Measurements from ENCODE around the gene OR5L1. TPM values are rescaled to one million over a fixed set of nuclear protein-coding genes. Genes with fewer than 3 reads are reported as not detected.

OR5L1 gene
- total RNA-seq, 1 experiment from 2014 or later: not detected

DNA sequence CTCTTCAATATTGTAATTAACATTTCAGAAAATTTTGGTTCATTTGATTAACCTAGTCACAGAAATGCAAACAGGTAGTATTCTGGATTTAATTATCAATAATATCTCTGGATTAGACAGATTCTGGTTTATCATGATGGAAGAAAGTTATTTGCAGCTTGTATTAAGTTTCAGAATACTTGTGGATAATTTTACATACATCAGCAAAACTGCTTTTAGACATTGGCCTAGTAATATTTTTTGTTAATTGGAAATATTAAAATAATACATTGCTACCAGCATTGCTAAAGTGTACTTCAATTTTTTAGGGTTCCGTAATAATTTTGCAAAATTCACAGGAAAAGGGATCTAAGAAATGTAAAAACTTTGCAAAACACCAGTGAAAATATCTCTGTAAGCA lies 19.6 kb upstream of the OR5L1 start (continued):
- TF ChIP-seq, protein P1, sequence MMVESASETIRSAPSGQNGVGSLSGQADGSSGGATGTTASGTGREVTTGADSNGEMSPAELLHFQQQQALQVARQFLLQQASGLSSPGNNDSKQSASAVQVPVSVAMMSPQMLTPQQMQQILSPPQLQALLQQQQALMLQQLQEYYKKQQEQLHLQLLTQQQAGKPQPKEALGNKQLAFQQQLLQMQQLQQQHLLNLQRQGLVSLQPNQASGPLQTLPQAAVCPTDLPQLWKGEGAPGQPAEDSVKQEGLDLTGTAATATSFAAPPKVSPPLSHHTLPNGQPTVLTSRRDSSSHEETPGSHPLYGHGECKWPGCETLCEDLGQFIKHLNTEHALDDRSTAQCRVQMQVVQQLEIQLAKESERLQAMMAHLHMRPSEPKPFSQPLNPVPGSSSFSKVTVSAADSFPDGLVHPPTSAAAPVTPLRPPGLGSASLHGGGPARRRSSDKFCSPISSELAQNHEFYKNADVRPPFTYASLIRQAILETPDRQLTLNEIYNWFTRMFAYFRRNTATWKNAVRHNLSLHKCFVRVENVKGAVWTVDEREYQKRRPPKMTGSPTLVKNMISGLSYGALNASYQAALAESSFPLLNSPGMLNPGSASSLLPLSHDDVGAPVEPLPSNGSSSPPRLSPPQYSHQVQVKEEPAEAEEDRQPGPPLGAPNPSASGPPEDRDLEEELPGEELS (CRISPR knock-in tag; IDR thresholded peaks at IDR 0.05): no peak
- no peak for TF ChIP-seq ZBTB21 (CRISPR knock-in tag; IDR thresholded peaks at IDR 0.05; ENCODE audit: borderline replicate concordance)
- TF ChIP-seq, protein P2, sequence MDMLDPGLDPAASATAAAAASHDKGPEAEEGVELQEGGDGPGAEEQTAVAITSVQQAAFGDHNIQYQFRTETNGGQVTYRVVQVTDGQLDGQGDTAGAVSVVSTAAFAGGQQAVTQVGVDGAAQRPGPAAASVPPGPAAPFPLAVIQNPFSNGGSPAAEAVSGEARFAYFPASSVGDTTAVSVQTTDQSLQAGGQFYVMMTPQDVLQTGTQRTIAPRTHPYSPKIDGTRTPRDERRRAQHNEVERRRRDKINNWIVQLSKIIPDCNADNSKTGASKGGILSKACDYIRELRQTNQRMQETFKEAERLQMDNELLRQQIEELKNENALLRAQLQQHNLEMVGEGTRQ (CRISPR knock-in tag; IDR thresholded peaks at IDR 0.05): no peak

DNA sequence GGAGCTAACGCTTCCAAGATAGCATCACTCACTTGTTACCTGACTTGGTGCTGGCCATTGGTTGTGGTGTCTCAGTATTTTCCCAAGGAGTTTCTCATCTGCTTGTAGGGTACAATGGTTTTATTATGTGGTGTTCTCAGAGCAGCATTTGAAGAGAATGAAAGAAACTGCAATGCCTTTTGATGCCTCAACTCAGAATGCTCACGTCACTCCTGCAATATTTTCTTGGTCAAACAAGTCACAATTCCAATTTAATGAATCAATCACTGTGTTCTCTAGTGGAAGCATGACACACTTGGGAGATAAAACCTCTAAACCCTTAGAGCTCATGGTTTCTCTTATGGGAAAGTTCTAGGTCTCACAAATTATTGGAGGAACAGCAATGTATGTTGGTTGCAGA lies 17.8 kb upstream of the OR5L1 start:
- H3K4me1 Mint-ChIP-seq: no peaks in the 10 kb centered on the region
- no peaks in the 10 kb centered on the region for H3K27me3 Mint-ChIP-seq (ENCODE audit: low read depth)
- H3K27ac Mint-ChIP-seq: no peak overlapping the region
- ChIA-PET CTCF (no interaction called here), POLR2A (no interaction called here)
- ATAC-seq (no peak), DNase-seq (ENCODE audit: low spot score) (no peak)
- TF ChIP-seq OVOL2 (CRISPR knock-in tag; IDR thresholded peaks at IDR 0.05; ENCODE audit: borderline replicate concordance): no peak
- TF ChIP-seq, protein P3, sequence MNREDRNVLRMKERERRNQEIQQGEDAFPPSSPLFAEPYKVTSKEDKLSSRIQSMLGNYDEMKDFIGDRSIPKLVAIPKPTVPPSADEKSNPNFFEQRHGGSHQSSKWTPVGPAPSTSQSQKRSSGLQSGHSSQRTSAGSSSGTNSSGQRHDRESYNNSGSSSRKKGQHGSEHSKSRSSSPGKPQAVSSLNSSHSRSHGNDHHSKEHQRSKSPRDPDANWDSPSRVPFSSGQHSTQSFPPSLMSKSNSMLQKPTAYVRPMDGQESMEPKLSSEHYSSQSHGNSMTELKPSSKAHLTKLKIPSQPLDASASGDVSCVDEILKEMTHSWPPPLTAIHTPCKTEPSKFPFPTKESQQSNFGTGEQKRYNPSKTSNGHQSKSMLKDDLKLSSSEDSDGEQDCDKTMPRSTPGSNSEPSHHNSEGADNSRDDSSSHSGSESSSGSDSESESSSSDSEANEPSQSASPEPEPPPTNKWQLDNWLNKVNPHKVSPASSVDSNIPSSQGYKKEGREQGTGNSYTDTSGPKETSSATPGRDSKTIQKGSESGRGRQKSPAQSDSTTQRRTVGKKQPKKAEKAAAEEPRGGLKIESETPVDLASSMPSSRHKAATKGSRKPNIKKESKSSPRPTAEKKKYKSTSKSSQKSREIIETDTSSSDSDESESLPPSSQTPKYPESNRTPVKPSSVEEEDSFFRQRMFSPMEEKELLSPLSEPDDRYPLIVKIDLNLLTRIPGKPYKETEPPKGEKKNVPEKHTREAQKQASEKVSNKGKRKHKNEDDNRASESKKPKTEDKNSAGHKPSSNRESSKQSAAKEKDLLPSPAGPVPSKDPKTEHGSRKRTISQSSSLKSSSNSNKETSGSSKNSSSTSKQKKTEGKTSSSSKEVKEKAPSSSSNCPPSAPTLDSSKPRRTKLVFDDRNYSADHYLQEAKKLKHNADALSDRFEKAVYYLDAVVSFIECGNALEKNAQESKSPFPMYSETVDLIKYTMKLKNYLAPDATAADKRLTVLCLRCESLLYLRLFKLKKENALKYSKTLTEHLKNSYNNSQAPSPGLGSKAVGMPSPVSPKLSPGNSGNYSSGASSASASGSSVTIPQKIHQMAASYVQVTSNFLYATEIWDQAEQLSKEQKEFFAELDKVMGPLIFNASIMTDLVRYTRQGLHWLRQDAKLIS (CRISPR knock-in tag; IDR thresholded peaks at IDR 0.05; ENCODE audit: borderline replicate concordance): no peak
- no peak for TF ChIP-seq SMAD4 (CRISPR knock-in tag; IDR thresholded peaks at IDR 0.05)
- no peak for TF ChIP-seq SOX15 (CRISPR knock-in tag; IDR thresholded peaks at IDR 0.05)
- TF ChIP-seq, protein P4, sequence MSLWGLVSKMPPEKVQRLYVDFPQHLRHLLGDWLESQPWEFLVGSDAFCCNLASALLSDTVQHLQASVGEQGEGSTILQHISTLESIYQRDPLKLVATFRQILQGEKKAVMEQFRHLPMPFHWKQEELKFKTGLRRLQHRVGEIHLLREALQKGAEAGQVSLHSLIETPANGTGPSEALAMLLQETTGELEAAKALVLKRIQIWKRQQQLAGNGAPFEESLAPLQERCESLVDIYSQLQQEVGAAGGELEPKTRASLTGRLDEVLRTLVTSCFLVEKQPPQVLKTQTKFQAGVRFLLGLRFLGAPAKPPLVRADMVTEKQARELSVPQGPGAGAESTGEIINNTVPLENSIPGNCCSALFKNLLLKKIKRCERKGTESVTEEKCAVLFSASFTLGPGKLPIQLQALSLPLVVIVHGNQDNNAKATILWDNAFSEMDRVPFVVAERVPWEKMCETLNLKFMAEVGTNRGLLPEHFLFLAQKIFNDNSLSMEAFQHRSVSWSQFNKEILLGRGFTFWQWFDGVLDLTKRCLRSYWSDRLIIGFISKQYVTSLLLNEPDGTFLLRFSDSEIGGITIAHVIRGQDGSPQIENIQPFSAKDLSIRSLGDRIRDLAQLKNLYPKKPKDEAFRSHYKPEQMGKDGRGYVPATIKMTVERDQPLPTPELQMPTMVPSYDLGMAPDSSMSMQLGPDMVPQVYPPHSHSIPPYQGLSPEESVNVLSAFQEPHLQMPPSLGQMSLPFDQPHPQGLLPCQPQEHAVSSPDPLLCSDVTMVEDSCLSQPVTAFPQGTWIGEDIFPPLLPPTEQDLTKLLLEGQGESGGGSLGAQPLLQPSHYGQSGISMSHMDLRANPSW (CRISPR knock-in tag; conservative IDR thresholded peaks at IDR 0.05; ENCODE audit: low read depth): no peak
- no peak for TF ChIP-seq JUN (CRISPR knock-in tag; IDR thresholded peaks at IDR 0.05)
- H3K4me3 Mint-ChIP-seq: no peak overlapping the region
- peaks cover 40% of the 10 kb centered on the region for H3K36me3 Mint-ChIP-seq
- H3K9me3 Mint-ChIP-seq: peaks cover 60% of the 10 kb centered on the region

DNA sequence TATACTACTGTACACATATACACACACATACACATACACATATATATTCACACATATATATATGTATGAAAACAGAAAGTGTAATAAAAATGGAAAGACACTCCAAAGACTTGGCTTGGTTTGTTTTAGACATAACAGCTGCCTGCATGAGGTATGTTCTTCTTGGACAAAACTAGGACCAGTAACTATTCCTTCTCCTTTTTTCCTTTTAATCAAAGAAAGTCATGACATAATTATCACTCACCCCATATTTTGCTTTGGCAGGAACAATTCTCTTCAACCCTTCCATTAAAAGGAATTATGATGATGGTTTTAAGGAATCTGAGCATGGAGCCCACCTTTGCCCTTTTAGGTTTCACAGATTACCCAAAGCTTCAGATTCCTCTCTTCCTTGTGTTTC lies 15.9 kb upstream of the OR5L1 start, which contains the start of gene OR5D14:
TSS of gene OR5D14 (plus strand) at position 301 of the 400 bp plus-strand sequence. CDS start at position 301, 0 bp downstream.
- POLR2A ChIA-PET: no interaction called here
- no peak within 1 kb of the TSS for H3K4me3 Mint-ChIP-seq
- H3K36me3 Mint-ChIP-seq: peaks cover 47% of the 10 kb centered on the region
- DNase-seq (ENCODE audit: low spot score): no peak
- ATAC-seq: no peak
- peaks cover 66% of the 10 kb centered on the region for H3K9me3 Mint-ChIP-seq
- no peak within 1 kb of the TSS for H3K27ac Mint-ChIP-seq
- H3K27me3 Mint-ChIP-seq (ENCODE audit: low read depth): peaks cover 3% of the 10 kb centered on the region; the same call in 1 of the 2 replicates
- H3K4me1 Mint-ChIP-seq: no peaks in the 10 kb centered on the region
- CTCF ChIA-PET: no interaction called here
- TF ChIP-seq, protein P5, sequence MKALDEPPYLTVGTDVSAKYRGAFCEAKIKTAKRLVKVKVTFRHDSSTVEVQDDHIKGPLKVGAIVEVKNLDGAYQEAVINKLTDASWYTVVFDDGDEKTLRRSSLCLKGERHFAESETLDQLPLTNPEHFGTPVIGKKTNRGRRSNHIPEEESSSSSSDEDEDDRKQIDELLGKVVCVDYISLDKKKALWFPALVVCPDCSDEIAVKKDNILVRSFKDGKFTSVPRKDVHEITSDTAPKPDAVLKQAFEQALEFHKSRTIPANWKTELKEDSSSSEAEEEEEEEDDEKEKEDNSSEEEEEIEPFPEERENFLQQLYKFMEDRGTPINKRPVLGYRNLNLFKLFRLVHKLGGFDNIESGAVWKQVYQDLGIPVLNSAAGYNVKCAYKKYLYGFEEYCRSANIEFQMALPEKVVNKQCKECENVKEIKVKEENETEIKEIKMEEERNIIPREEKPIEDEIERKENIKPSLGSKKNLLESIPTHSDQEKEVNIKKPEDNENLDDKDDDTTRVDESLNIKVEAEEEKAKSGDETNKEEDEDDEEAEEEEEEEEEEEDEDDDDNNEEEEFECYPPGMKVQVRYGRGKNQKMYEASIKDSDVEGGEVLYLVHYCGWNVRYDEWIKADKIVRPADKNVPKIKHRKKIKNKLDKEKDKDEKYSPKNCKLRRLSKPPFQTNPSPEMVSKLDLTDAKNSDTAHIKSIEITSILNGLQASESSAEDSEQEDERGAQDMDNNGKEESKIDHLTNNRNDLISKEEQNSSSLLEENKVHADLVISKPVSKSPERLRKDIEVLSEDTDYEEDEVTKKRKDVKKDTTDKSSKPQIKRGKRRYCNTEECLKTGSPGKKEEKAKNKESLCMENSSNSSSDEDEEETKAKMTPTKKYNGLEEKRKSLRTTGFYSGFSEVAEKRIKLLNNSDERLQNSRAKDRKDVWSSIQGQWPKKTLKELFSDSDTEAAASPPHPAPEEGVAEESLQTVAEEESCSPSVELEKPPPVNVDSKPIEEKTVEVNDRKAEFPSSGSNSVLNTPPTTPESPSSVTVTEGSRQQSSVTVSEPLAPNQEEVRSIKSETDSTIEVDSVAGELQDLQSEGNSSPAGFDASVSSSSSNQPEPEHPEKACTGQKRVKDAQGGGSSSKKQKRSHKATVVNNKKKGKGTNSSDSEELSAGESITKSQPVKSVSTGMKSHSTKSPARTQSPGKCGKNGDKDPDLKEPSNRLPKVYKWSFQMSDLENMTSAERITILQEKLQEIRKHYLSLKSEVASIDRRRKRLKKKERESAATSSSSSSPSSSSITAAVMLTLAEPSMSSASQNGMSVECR (CRISPR knock-in tag; IDR thresholded peaks at IDR 0.05; ENCODE audit: borderline replicate concordance): no peak
- TF ChIP-seq PRRX2 (CRISPR knock-in tag; IDR thresholded peaks at IDR 0.05): no peak
- no peak for TF ChIP-seq ZBTB21 (CRISPR knock-in tag; IDR thresholded peaks at IDR 0.05; ENCODE audit: borderline replicate concordance)
- TF ChIP-seq TP53 (CRISPR knock-in tag; IDR thresholded peaks at IDR 0.05): no peak
- no peak for TF ChIP-seq HMGA2 (CRISPR knock-in tag; IDR thresholded peaks at IDR 0.05)
- TF ChIP-seq NFE2L1 (CRISPR knock-in tag; IDR thresholded peaks at IDR 0.05): no peak
- TF ChIP-seq, protein P3 (CRISPR knock-in tag; IDR thresholded peaks at IDR 0.05; ENCODE audit: borderline replicate concordance): no peak
- no peak for TF ChIP-seq NR3C1 (CRISPR knock-in tag; conservative IDR thresholded peaks at IDR 0.05; ENCODE audit: low read depth)
- TF ChIP-seq MXD4 (CRISPR knock-in tag; IDR thresholded peaks at IDR 0.05; ENCODE audit: borderline replicate concordance): no peak

Measured in WTC11 (cell line).